IPS-18c (cell line): ENCODE data around the gene ASTN2.

ENCODE experiments used
- H3K4me3 ChIP-seq: 2 replicates; pipeline ENCODE4 v1.7.0; 2013; ENCODE audit warnings: low read depth, mild to moderate bottlenecking, low read length, moderate library complexity; ENCODE audit not compliant: insufficient read depth
- H3K9me3 ChIP-seq: one replicate; pipeline ENCODE4 v1.6.1; 2013; ENCODE audit warnings: mild to moderate bottlenecking, low read length, moderate library complexity; ENCODE audit not compliant: control insufficient read depth, insufficient read depth

Gene ASTN2

DNA sequence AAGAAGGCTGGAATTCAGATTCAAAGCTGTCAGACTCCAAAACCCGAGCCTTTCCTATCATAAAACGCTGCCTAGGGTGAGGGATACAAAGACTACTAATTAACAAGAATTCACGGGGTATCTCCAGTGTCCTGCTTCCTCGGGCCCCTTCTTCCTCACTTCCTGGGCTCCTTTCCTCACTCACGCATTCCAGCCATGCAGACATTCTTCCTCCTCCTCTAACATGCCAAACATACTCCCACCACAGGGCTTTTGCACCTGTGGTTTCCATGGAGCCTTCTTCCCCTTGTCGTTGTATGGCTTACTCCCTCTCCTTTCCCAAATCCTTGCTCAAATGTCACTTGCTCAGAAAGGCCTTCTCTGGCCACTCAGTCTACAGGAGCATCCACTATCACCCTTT, 919.1 kb downstream of the ASTN2 start:
- Histone ChIP-seq H3K4me3 (no peak overlapping the region), H3K9me3 (no peaks in the 10 kb centered on the region)

DNA sequence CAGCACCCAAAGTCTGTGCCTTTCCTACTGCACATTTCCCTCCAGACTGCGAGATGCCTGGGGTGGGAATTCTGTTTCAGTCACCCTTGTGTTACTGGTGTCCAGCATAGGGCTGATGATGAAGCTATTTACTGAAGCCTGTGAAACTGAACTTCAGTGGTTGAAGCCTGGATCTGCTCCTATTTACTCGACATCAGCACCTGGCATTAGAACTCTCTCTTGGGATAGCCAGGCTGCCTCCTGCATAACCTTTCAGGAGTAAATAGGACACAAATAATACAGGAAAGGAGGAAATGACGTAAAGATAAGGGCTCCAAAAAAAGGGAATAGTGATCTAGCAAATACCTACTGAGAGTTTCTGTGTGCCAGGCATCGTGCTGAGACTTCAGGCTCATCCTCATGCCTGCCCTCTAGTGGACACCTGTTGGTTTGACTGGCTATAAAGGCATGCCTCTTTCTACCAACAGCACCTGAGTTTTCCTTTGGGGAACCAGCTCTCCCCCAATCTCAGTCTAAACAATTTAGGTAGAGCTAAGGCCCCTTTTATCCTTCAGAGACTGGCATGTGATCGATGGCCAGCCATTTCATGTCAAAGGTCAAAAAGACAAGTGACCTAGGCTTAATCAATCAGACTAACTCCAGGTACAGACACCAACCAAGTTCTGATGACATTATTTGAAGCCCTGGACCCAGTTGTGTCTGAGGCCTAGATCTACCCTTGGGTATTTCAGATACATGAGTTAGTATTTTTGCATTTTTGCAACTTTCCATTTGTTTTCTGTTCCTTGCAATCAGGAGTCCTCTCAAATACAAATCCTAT, 919.8 kb downstream of the ASTN2 start:
- Histone ChIP-seq H3K4me3 (no peak overlapping the region), H3K9me3 (no peaks in the 10 kb centered on the region)

- Histone ChIP-seq H3K4me3 (no peak overlapping the region), H3K9me3 (no peaks in the 10 kb centered on the region)
Measured at GRCh38 chr9:116493183-116493860, 921.5 kb downstream of the ASTN2 start.

DNA sequence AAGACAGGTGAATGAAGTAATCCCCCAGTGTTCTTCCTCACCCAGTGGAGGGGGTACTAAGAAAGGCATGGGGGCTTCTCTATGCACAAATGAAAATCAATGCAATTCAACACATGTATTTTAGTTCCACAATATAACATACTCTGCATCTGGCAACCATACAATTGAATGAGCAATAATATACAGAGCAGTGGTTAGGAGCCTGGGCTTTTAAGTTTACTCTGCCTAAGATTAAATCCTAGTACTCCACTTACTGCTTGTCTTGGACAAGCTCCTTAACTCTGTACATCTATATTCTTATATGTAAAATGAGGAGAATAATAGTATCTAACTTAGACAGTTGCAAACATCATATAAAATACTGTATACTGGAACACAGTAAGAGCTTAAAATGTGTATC, 923.2 kb downstream of the ASTN2 start:
- H3K9me3 ChIP-seq = no peaks in the 10 kb centered on the region
- H3K4me3 ChIP-seq = no peak overlapping the region

DNA sequence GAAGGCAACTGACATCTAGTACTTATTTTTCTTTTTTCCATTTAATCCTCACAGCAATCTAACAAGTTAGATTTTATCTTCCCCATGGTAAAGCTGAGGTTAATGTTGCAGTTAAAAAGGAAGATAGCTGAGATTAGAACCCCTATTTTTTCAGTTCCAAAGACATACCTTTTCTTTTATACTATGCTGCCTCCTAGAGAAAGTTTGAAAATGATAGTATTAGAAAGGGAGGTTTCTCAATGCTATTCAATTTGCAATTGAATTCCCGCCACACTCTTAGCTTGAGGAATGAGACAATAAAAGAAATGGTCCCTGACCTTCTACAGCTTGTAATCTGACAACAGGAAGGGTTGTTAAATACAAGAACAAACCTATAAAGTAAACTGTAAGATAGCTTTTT, 923.6 kb downstream of the ASTN2 start:
- no peaks in the 10 kb centered on the region for H3K9me3 ChIP-seq
- H3K4me3 ChIP-seq = no peak overlapping the region

DNA sequence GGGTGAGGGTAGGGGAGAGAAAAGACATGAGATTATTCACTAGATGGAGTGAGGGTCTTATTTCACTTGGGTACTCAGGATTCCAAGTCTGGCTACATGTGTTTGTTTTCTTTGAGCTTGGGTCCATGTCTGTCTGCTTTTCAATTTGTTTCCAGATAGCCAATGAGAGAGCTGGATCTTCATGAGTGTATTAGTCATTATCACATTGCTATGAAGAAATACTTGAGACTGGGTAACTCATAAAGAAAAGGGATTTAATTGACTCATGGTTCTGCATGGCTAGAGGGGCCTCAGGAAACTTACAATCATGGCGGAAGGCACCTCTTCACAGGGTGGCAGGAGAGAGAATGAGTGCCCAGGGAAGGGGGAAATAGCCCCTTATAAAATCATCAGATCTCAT, 924.5 kb downstream of the ASTN2 start:
- H3K9me3 ChIP-seq = no peaks in the 10 kb centered on the region

GRCh38 chr9:116488373-116488772, 926.5 kb downstream of the ASTN2 start:
- no peaks in the 10 kb centered on the region for H3K9me3 ChIP-seq
- no peak overlapping the region for H3K4me3 ChIP-seq

More for the DNA sequence above, 924.5 kb downstream of the ASTN2 start:
- H3K4me3 ChIP-seq = no peak overlapping the region

GRCh38 chr9:116484492-116485061, 930.3 kb downstream of the ASTN2 start:
- H3K4me3 ChIP-seq = no peak overlapping the region

GRCh38 chr9:116483622-116484491, 931.0 kb downstream of the ASTN2 start:
- H3K4me3 ChIP-seq = no peak overlapping the region
- no peaks in the 10 kb centered on the region for H3K9me3 ChIP-seq

More at GRCh38 chr9:116484492-116485061, 930.3 kb downstream of the ASTN2 start:
- H3K9me3 ChIP-seq = no peaks in the 10 kb centered on the region

DNA sequence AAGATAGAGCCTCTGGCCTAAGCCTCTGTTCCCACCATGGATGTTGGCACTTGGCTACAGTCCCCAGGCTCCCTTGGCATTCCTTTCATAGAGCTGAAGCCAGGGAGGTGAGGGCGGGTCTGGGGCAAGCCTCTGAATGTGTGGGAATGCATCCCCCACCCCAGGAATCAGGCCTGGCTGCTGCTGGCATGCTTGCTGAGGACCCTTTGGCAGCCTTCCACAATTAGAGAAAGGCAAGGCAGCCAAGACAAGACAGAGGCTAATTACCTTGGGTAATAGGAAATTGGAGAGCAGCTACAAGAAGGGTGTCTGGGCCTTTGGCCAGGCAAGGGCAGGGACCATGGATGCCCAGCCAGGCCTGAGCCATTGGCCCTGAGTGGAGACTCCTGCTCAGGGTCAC, 932.1 kb downstream of the ASTN2 start:
- no peak overlapping the region for H3K4me3 ChIP-seq
- no peaks in the 10 kb centered on the region for H3K9me3 ChIP-seq

GRCh38 chr9:116480700-116481099, 934.2 kb downstream of the ASTN2 start:
- H3K9me3 ChIP-seq = peaks cover 4% of the 10 kb centered on the region
- no peak overlapping the region for H3K4me3 ChIP-seq

DNA sequence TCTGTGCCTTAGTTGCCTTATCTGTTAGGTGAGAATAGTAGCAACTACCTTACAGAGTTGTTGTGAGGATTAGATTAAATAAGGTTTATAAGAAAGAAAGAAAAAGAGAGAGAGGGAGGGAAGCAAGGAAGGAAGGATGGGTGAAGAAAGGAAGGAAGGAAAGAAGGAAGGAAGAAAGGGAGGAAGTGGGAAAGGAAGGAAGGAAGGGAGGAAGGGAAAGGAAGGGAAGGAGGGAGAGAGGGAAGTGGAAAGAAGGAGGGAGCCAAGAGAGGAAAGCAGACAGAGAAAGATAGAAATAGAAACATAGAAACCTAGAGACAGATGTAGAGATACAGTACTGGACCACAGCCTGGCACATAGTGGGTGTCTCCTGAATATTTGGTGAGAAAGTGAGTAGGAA, 934.9 kb downstream of the ASTN2 start:
- Histone ChIP-seq H3K4me3 (no peak overlapping the region), H3K9me3 (peaks cover 4% of the 10 kb centered on the region)

GRCh38 chr9:116479056-116479544, 935.8 kb downstream of the ASTN2 start:
- H3K4me3 ChIP-seq = no peak overlapping the region

GRCh38 chr9:116477584-116478141, 937.2 kb downstream of the ASTN2 start:
- Histone ChIP-seq H3K9me3 (peaks cover 4% of the 10 kb centered on the region), H3K4me3 (no peak overlapping the region)

More at GRCh38 chr9:116479056-116479544, 935.8 kb downstream of the ASTN2 start:
- peaks cover 4% of the 10 kb centered on the region for H3K9me3 ChIP-seq

DNA sequence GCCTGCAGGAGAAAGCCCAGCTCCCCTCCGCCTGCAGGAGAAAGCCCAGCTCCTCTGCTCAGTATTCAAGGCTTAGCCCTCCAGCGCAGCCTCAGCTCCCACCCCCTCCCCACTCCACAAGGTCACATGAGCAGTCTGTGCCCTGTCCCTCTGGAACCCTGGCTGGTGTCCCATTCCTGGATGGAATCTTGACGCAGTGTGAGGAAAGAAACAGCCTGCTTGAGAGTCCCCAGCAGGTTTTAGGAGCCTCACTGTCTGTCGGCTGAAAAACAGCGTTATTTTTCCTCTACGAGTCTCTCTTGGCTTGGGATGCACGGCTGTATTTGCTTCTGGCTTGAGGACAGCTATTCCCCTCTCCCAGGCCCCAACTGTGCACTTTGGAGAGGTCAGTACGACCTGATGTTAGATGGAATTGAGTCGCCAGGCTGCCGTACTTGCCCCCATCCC, 937.9 kb downstream of the ASTN2 start:
- peaks cover 4% of the 10 kb centered on the region for H3K9me3 ChIP-seq
- H3K4me3 ChIP-seq = no peak overlapping the region; the same call in 1 of the 2 replicates

DNA sequence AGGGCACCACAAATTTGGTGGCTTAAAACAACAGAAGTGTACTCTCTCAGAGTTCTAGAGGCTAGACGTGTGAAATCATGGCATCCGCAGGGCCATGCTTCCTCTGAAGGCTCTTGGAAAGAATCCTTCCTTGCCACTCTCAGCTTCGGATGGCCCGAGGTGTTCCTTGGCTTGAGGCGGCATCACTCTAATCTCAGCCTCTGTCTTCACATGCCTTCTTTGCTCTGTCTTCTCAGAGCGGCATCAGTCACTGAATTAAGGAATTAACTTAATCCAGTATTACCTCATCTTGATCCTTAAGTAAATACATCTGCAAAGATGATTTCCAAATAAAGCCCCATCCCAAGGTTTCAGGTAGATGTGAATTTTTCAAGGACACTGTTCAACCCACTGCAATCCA, 938.9 kb downstream of the ASTN2 start:
- H3K9me3 ChIP-seq = peaks cover 4% of the 10 kb centered on the region

GRCh38 chr9:116475201-116475600, 939.7 kb downstream of the ASTN2 start:
- H3K9me3 ChIP-seq = peaks cover 4% of the 10 kb centered on the region
- H3K4me3 ChIP-seq = no peak overlapping the region

More for the DNA sequence above, 938.9 kb downstream of the ASTN2 start:
- H3K4me3 ChIP-seq = no peak overlapping the region
